ENCODE data around the gene EPAS1. TPM values are rescaled to one million over a fixed set of nuclear protein-coding genes. Genes with fewer than 3 reads are reported as not detected.

EPAS1 gene
- total and polyA plus RNA-seq, 2 of the 8 experiments (the other 6 are each of a cell fraction or from before 2014, with no cell fraction given) = 2.0 to 4.9 TPM

DNA sequence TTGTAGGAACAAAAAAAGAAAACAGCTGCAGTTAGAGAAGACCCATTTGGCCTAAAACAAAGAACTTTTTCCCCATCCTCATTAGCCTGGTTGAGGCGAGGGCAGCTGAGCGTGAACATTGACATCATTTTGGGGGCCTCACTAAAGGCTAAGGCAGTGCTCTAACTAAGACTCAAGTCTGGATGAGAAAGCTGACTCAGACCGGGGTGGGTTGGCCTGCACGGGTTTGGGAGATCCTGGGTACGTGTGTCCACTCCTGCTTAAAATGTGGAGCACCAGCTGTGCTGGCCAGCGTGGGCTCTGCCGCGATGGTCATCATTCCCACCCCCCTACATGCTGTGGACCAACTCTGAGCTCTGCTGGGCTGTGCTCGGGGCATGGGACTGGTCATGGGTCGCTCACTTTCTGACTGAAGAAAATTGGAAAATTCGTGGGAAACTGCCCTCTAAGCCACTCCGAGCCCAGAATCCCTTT, 96.2 kb downstream of the EPAS1 start:
- H3K9me3 ChIP-seq (ENCODE audit: insufficient read depth in 2 of 2, low read depth in 1 of 2, low read length in 1 of 2) = no peaks in the 10 kb centered on the region
- H2AFZ ChIP-seq (ENCODE audit: low read length) = no peak overlapping the region
- ChIA-PET POLR2A (ENCODE audit: partially characterized antibody) (no interaction called here), CTCF (ENCODE audit: partially characterized antibody) (interaction anchor here (0.7 to 1.8 kb wide), 6 partner anchors 9 to 634 kb away, joined by 3 to 4 read pairs (median 3); no protein-coding TSS in a partner anchor)
- H3K14ac ChIP-seq (ENCODE audit: insufficient read length) = no peak overlapping the region
- no peak overlapping the region for H2BK12ac ChIP-seq (ENCODE audit: low read depth, low read length)
- no peak overlapping the region for H3K4ac ChIP-seq (replicated peaks; ENCODE audit: insufficient read length, low read depth, low read length)
- no peak overlapping the region for H3K4me2 ChIP-seq (ENCODE audit: insufficient read depth in 1 of 2, low read depth in 2 of 2, low read length in 2 of 2)
- H3K27ac ChIP-seq (ENCODE audit: low read depth, low read length) = no peak overlapping the region
- H3K56ac ChIP-seq (replicated peaks; ENCODE audit: insufficient read length, low read depth, low read length) = no peak overlapping the region
- H3K4me3 ChIP-seq (ENCODE audit: extremely low read depth in 1 of 4, insufficient read depth in 2 of 4, low read depth in 3 of 4, low read length in 4 of 4) = no peak overlapping the region
- H3K18ac ChIP-seq (ENCODE audit: extremely low read depth, low read length) = no peak overlapping the region
- no peak overlapping the region for H2AK5ac ChIP-seq (ENCODE audit: low read depth, low read length)
- no peaks in the 10 kb centered on the region; the same call in 1 of the 2 replicates for H3K23me2 ChIP-seq (ENCODE audit: low read depth, low read length)
- H4K20me1 ChIP-seq (replicated peaks in 1 of 2; ENCODE audit: control insufficient read depth in 1 of 2, insufficient read depth in 2 of 2, low read length in 2 of 2) = no peaks in the 10 kb centered on the region
- no peak overlapping the region for H4K5ac ChIP-seq (ENCODE audit: insufficient read length, low read depth, low read length)
- H3K36me3 ChIP-seq (ENCODE audit: control insufficient read depth in 2 of 4, insufficient read depth in 4 of 4, low read length in 3 of 4) = no peaks in the 10 kb centered on the region
- H2BK15ac ChIP-seq (ENCODE audit: low read length) = no peak overlapping the region
- peaks cover 0 to under 1% (median 0%) of the 10 kb centered on the region in 4 experiments; a peak in 1 of 7 replicates for H3K27me3 ChIP-seq (replicated peaks in 1 of 4; ENCODE audit: control insufficient read depth in 3 of 4, extremely low read depth in 1 of 4, insufficient read depth in 3 of 4, low read length in 3 of 4)
- peak overlapping the region; percentile 14; the same call in 1 of the 2 replicates for H4K8ac ChIP-seq (ENCODE audit: extremely low read depth, insufficient read depth, low read length)
- no peak overlapping the region for H4K91ac ChIP-seq (replicated peaks; ENCODE audit: insufficient read length, low read length)
- no peak overlapping the region for H3K9ac ChIP-seq (replicated peaks in 1 of 4; ENCODE audit: extremely low read depth in 1 of 4, low read depth in 3 of 4, low read length in 3 of 4)
- H3K4me1 ChIP-seq (replicated peaks in 1 of 4; ENCODE audit: control insufficient read depth in 3 of 4, insufficient read depth in 4 of 4, low read length in 3 of 4) = no peaks in the 10 kb centered on the region
- no peaks in the 10 kb centered on the region for H3K79me1 ChIP-seq (ENCODE audit: low read depth, low read length)
- FAIRE-seq (no peak), DNase-seq (ENCODE audit: low read depth in 1 of 2, low spot score in 2 of 2) (no peak)
- H2BK20ac ChIP-seq (ENCODE audit: low read length) = no peak overlapping the region
- no peaks in the 10 kb centered on the region for H3K79me2 ChIP-seq (ENCODE audit: control insufficient read depth in 1 of 2, insufficient read depth in 2 of 2, low read length in 2 of 2)
- WGBS, 2 experiments (ENCODE audit: extremely low coverage in 1 of 2, insufficient coverage in 1 of 2, insufficient read length in 1 of 2, insufficient replicate concordance in 2 of 2, low coverage in 1 of 2, low lambda C conversion rate in 2 of 2, missing lambda C conversion rate in 1 of 2) = 97% methylated on average over 12 of the region's 12 CpGs; no CpG with 5 or more reads in 1 of the 2 experiments
- no peak overlapping the region for H3K23ac ChIP-seq (ENCODE audit: insufficient read length)
- H2BK120ac ChIP-seq (replicated peaks; ENCODE audit: low read depth, low read length) = no peak overlapping the region
- no peak overlapping the region for H2BK5ac ChIP-seq (ENCODE audit: low read depth, low read length)
- no peak for TF ChIP-seq ASH2L (IDR thresholded peaks at IDR 0.05; ENCODE audit: low read length)
- no peak for TF ChIP-seq JUND (IDR thresholded peaks at IDR 0.05; ENCODE audit: low read length)
- TF ChIP-seq HDAC6 (IDR thresholded peaks at IDR 0.05; ENCODE audit: low read depth, low read length) = no peak
- no peak for TF ChIP-seq SUZ12 (IDR thresholded peaks at IDR 0.05; ENCODE audit: low read length)
- no peak for TF ChIP-seq TCF12 (IDR thresholded peaks at IDR 0.05; ENCODE audit: low read depth, low read length)
- no peak for TF ChIP-seq EZH2 (IDR thresholded peaks at IDR 0.05; ENCODE audit: low read depth, low read length, severe bottlenecking)
- no peak for TF ChIP-seq CTCF (IDR thresholded peaks at IDR 0.05; ENCODE audit: control extremely low read depth in 1 of 3, insufficient read depth in 1 of 3, low read depth in 1 of 3, low read length in 3 of 3)
- TF ChIP-seq KDM1A (IDR thresholded peaks at IDR 0.05; ENCODE audit: borderline replicate concordance, low read length) = no peak
- no peak for TF ChIP-seq USF2 (IDR thresholded peaks at IDR 0.05; ENCODE audit: low read length)
- TF ChIP-seq RAD21 (IDR thresholded peaks at IDR 0.05 in 1 of 2, conservative IDR thresholded peaks at IDR 0.05 in 1 of 2; ENCODE audit: low read depth in 2 of 2, low read length in 2 of 2) = no peak
